CD14-positive monocyte (primary cell): ENCODE data around the gene MGAT4A. TPM values are rescaled to one million over a fixed set of nuclear protein-coding genes. Genes with fewer than 3 reads are reported as not detected.

Experiments used
- DNase-seq, 3 donors: peaks; one replicate each; pipeline ENCODE4 v3.0.0-alpha.2; 2011 to 2022
- H2AFZ ChIP-seq: 2 replicates; pipeline ENCODE4 v1.6.0; 2012; ENCODE audit warnings: mild to moderate bottlenecking, low read depth, low read length, inconsistent platforms; ENCODE audit not compliant: insufficient read depth, poor library complexity, severe bottlenecking
- H3K27ac ChIP-seq, 2 donors: 1 replicate in 1 of 2; 2 replicates in 1 of 2; pipeline ENCODE4 v1.5.1; 2012 to 2013; ENCODE audit warnings: low read length in 2 of 2, control low read depth in 1 of 2, inconsistent platforms in 1 of 2, low read depth in 1 of 2, mild to moderate bottlenecking in 1 of 2
- H3K27me3 ChIP-seq, 2 donors: one replicate each; pipeline versions ENCODE4 v1.6.0 to v1.6.1; 2011 to 2013; ENCODE audit warnings: low read length in 2 of 2; ENCODE audit not compliant: control insufficient read depth in 2 of 2, insufficient read depth in 2 of 2
- H3K36me3 ChIP-seq, 2 donors: replicated peaks in 1 of 2; 1 replicate in 1 of 2; 2 replicates in 1 of 2; pipeline versions ENCODE4 v1.5.1 to v1.6.1; 2012 to 2013; ENCODE audit warnings: low read length in 2 of 2, control low read depth in 1 of 2, inconsistent platforms in 1 of 2, mild to moderate bottlenecking in 1 of 2; ENCODE audit not compliant: insufficient read depth in 2 of 2, control insufficient read depth in 1 of 2
- H3K4me1 ChIP-seq, 2 donors: 1 replicate in 1 of 2; 2 replicates in 1 of 2; pipeline versions ENCODE4 v1.5.1 to v1.6.1; 2012 to 2013; ENCODE audit warnings: low read length in 2 of 2, control low read depth in 1 of 2, inconsistent platforms in 1 of 2, mild to moderate bottlenecking in 1 of 2, moderate library complexity in 1 of 2; ENCODE audit not compliant: insufficient read depth in 2 of 2, control insufficient read depth in 1 of 2
- H3K4me2 ChIP-seq: replicated peaks from 2 replicates; pipeline ENCODE3; 2012; ENCODE audit warnings: low read length, moderate library complexity, mild to moderate bottlenecking; ENCODE audit not compliant: poor library complexity, severe bottlenecking; ENCODE audit errors: extremely low read depth
- H3K4me3 ChIP-seq, 3 experiments: fragments of 200-600 bp in 1 of 3; sonication (generic) in 1 of 3; replicated peaks in 1 of 3; 1 replicate in 2 of 3; 2 replicates in 1 of 3; pipeline ENCODE4 v1.5.1; 2011 to 2013; ENCODE audit warnings: low read length in 3 of 3, mild to moderate bottlenecking in 3 of 3, control low read depth in 2 of 3, low read depth in 2 of 3, inconsistent platforms in 1 of 3, moderate library complexity in 1 of 3
- H3K79me2 ChIP-seq: 2 replicates; pipeline ENCODE4 v1.6.0; 2012; ENCODE audit warnings: mild to moderate bottlenecking, control low read depth, inconsistent platforms, low read length, moderate library complexity; ENCODE audit not compliant: insufficient read depth
- H3K9ac ChIP-seq: 2 replicates; pipeline ENCODE4 v1.6.0; 2017; ENCODE audit warnings: low read length, mild to moderate bottlenecking; ENCODE audit not compliant: insufficient read depth, poor library complexity, severe bottlenecking
- H3K9me3 ChIP-seq, 2 donors: replicated peaks in 1 of 2; 1 replicate in 1 of 2; 2 replicates in 1 of 2; pipeline versions ENCODE4 v1.5.1 to v1.6.1; 2012 to 2013; ENCODE audit warnings: low read length in 2 of 2, control low read depth in 1 of 2; ENCODE audit not compliant: control insufficient read depth in 1 of 2, insufficient read depth in 1 of 2
- H4K20me1 ChIP-seq: 2 replicates; pipeline ENCODE4 v1.6.0; 2012; ENCODE audit warnings: mild to moderate bottlenecking, low read length, control low read depth, moderate library complexity; ENCODE audit not compliant: insufficient read depth
- H3K27ac Mint-ChIP-seq, 7 donors: one replicate each; pipeline ENCODE4 v1.8.0; 2020; ENCODE audit warnings: mild to moderate bottlenecking in 7 of 7, mixed read lengths in 7 of 7, moderate library complexity in 6 of 7, inconsistent platforms in 2 of 7
- H3K27me3 Mint-ChIP-seq, 3 donors: one replicate each; pipeline ENCODE4 v1.8.0; 2021 to 2022; ENCODE audit warnings: low read depth in 3 of 3, mild to moderate bottlenecking in 3 of 3, mixed read lengths in 3 of 3, moderate library complexity in 3 of 3, inconsistent platforms in 1 of 3
- H3K36me3 Mint-ChIP-seq, 2 donors: one replicate each; pipeline ENCODE4 v1.8.0; 2020; ENCODE audit warnings: mixed read lengths in 2 of 2, inconsistent platforms in 1 of 2, mild to moderate bottlenecking in 1 of 2
- H3K4me1 Mint-ChIP-seq: one replicate; pipeline ENCODE4 v1.8.0; 2020; ENCODE audit warnings: mild to moderate bottlenecking, mixed read lengths
- H3K4me3 Mint-ChIP-seq, 2 donors: one replicate each; pipeline ENCODE4 v1.8.0; 2020; ENCODE audit warnings: mild to moderate bottlenecking in 2 of 2, mixed read lengths in 2 of 2, moderate library complexity in 1 of 2
- H3K9me3 Mint-ChIP-seq, 7 donors: one replicate each; pipeline ENCODE4 v1.8.0; 2020 to 2022; ENCODE audit warnings: mixed read lengths in 7 of 7, mild to moderate bottlenecking in 6 of 7, moderate library complexity in 6 of 7, inconsistent platforms in 2 of 7
- CTCF ChIP-seq: fragments of 200-600 bp; IDR thresholded peaks from one replicate; pipeline ENCODE4 v1.8.0; 2022; ENCODE audit warnings: antibody characterized with exemption, mild to moderate bottlenecking
- WGBS: methylation state at CpG from one replicate; pipeline ENCODE4 v1.1.5; 2013; ENCODE audit warnings: missing lambda C conversion rate; ENCODE audit not compliant: insufficient coverage; 5-methylcytosine and 5-hydroxymethylcytosine counted together
- intact Hi-C, 2 donors: fragments of 100-400 bp; cut with micrococcal nuclease; formaldehyde crosslinking; loops; one replicate each; pipeline versions ENCODE4 v1.15.0 to v1.15.1; 2023
- polyA plus RNA-seq, 3 donors: library from polyadenylated mRNA; depleted of rRNA in 1 of 3; unstranded in 2 of 3; stranded (reverse) in 1 of 3; fragments of 300-500 nt in 2 of 3; fragments of >200 nt in 1 of 3; fragmentation: Illumina TruSeq in 2 of 3; gene quantifications; 1 replicate in 2 of 3; 2 replicates in 1 of 3; pipeline ENCODE4 v1.2.3, GENCODE V29; 2012 to 2021

The MGAT4A gene
- polyA plus RNA-seq, 3 donors, result 24.3 to 35.9 (median 35.1) TPM

GRCh38 chr2:98654699-98655495 lies 76.0 kb downstream of the MGAT4A start:
- TF ChIP-seq CTCF, result no peak
- intact Hi-C loops, result no loop called here
- H3K27me3 ChIP-seq, result no peaks in the 10 kb centered on the region
- Mint-ChIP-seq H3K9me3 (peaks cover 0 to 1% (median 0%) of the 10 kb centered on the region in 7 donors), H3K36me3 (peaks cover 27 to 29% of the 10 kb centered on the region in 2 donors), H3K4me1 (peaks cover 31% of the 10 kb centered on the region), H3K27ac (peak overlapping the region; percentile 68 to 82 (median 72)), H3K4me3 (no peak overlapping the region), H3K27me3 (no peaks in the 10 kb centered on the region)
- no peak overlapping the region for H3K9ac ChIP-seq
- H3K9me3 ChIP-seq, result no peaks in the 10 kb centered on the region
- H3K4me3 ChIP-seq, result no peak overlapping the region
- no peak overlapping the region for H3K4me2 ChIP-seq
- peak; percentile 18 to 47 (median 29) for DNase-seq
- no peaks in the 10 kb centered on the region for H4K20me1 ChIP-seq
- WGBS, result 100% methylated on average over 1 of the region's 3 CpGs
- peak overlapping the region; percentile 46 to 69 for H3K27ac ChIP-seq
- no peak overlapping the region for H2AFZ ChIP-seq
- H3K4me1 ChIP-seq, result peaks cover 12 to 19% of the 10 kb centered on the region in 2 donors
- peaks cover 7% of the 10 kb centered on the region for H3K79me2 ChIP-seq
- H3K36me3 ChIP-seq, result peaks cover 3 to 8% of the 10 kb centered on the region in 2 donors

GRCh38 chr2:98650998-98651397 lies 79.9 kb downstream of the MGAT4A start:
- WGBS, result no CpG with 5 or more reads among the region's 1 CpG
- H3K9ac ChIP-seq, result no peak overlapping the region
- no peak overlapping the region for H3K4me2 ChIP-seq
- H3K4me1 ChIP-seq, result peaks cover 6 to 7% of the 10 kb centered on the region in 2 donors
- peaks cover 4% of the 10 kb centered on the region for H4K20me1 ChIP-seq
- H3K27me3 ChIP-seq, result no peaks in the 10 kb centered on the region
- no peak for DNase-seq
- no peaks in the 10 kb centered on the region for H3K9me3 ChIP-seq
- no peak for TF ChIP-seq CTCF
- intact Hi-C loops, result no loop called here
- no peaks in the 10 kb centered on the region for H3K79me2 ChIP-seq
- peaks cover 19 to 32% of the 10 kb centered on the region in 2 donors for H3K36me3 ChIP-seq
- no peak overlapping the region for H2AFZ ChIP-seq
- H3K9me3 Mint-ChIP-seq, result peaks cover 0 to 1% (median 0%) of the 10 kb centered on the region in 7 donors
- H3K4me3 Mint-ChIP-seq, result no peak overlapping the region
- no peak overlapping the region for H3K27ac ChIP-seq
- H3K27ac Mint-ChIP-seq, result peak overlapping the region in 1 of 7 donors; percentile 37
- peaks cover 33 to 47% of the 10 kb centered on the region in 2 donors for H3K36me3 Mint-ChIP-seq
- H3K4me3 ChIP-seq, result no peak overlapping the region
- H3K27me3 Mint-ChIP-seq, result no peaks in the 10 kb centered on the region
- peaks cover 25% of the 10 kb centered on the region for H3K4me1 Mint-ChIP-seq
